Measurements from ENCODE around the gene RHOA.
A peak's percentile ranks its signal among the peaks of the same experiment; 100 is the strongest.
"Not testable (repeated sequence)": the region's sequence is repeated elsewhere in the genome, so short reads cannot be mapped to it uniquely, and the experiment has no call there.

Gene RHOA

GRCh38 chr3:49411535-49411967 is 225 bp downstream of the RHOA start:
- DNase-seq (ENCODE audit: low read depth): no peak

GRCh38 chr3:49410846-49411534 is 786 bp downstream of the RHOA start:
- DNase-seq (ENCODE audit: low read depth): no peak

GRCh38 chr3:49410066-49410845 is 1.5 kb downstream of the RHOA start:
- no peak for DNase-seq (ENCODE audit: low read depth)

GRCh38 chr3:49406571-49407565 is 4.9 kb downstream of the RHOA start:
- no peak for DNase-seq (ENCODE audit: low read depth)

GRCh38 chr3:49405570-49405969 is 6.2 kb downstream of the RHOA start:
- not testable (repeated sequence) for DNase-seq (ENCODE audit: low read depth)

GRCh38 chr3:49403891-49404290 is 7.9 kb downstream of the RHOA start:
- no peak for DNase-seq (ENCODE audit: low read depth)

GRCh38 chr3:49401766-49402165 is 10.0 kb downstream of the RHOA start:
- no peak for DNase-seq (ENCODE audit: low read depth)

- no peak for DNase-seq (ENCODE audit: low read depth)
Measured at GRCh38 chr3:49399461-49399860, 12.3 kb downstream of the RHOA start.

- no peak for DNase-seq (ENCODE audit: low read depth)
Measured at GRCh38 chr3:49397470-49397869, 14.3 kb downstream of the RHOA start.

GRCh38 chr3:49391310-49391709 is 20.5 kb downstream of the RHOA start:
- not testable (repeated sequence) for DNase-seq (ENCODE audit: low read depth)

GRCh38 chr3:49389297-49389696 is 22.5 kb downstream of the RHOA start:
- no peak for DNase-seq (ENCODE audit: low read depth)

GRCh38 chr3:49388289-49388820 is 23.4 kb downstream of the RHOA start:
- DNase-seq (ENCODE audit: low read depth): no peak

- DNase-seq (ENCODE audit: low read depth): no peak
Measured at GRCh38 chr3:49387721-49388120, 24.1 kb downstream of the RHOA start.

- DNase-seq (ENCODE audit: low read depth): no peak
Measured at GRCh38 chr3:49386056-49386756, 25.6 kb downstream of the RHOA start.

GRCh38 chr3:49385617-49386016 is 26.2 kb downstream of the RHOA start:
- DNase-seq (ENCODE audit: low read depth): no peak

GRCh38 chr3:49383387-49383786 is 28.4 kb downstream of the RHOA start:
- DNase-seq (ENCODE audit: low read depth): no peak

GRCh38 chr3:49378249-49378895 is 33.4 kb downstream of the RHOA start:
- no peak for DNase-seq (ENCODE audit: low read depth)

- DNase-seq (ENCODE audit: low read depth): peak; percentile 33
Measured at GRCh38 chr3:49377483-49377882, 34.3 kb downstream of the RHOA start.

- no peak for DNase-seq (ENCODE audit: low read depth)
Measured at GRCh38 chr3:49371946-49372345, 39.8 kb downstream of the RHOA start.

GRCh38 chr3:49370585-49371290 is 41.0 kb downstream of the RHOA start:
- DNase-seq (ENCODE audit: low read depth): no peak

Data from stimulated activated CD8-positive, alpha-beta memory T cell treated with anti-CD3 and anti-CD28 coated beads, Interleukin-12 subunit alpha, Interleukin-12 subunit beta, amount 100 ng/mL, for 4 hours (primary cell).